Putamen (tissue), 1 donor: Measurements from ENCODE around the gene TEDC1.
"Not testable (repeated sequence)": the region's sequence is repeated elsewhere in the genome, so short reads cannot be mapped to it uniquely, and the experiment has no call there.

ENCODE experiments used
- DNase-seq: peaks from one replicate; pipeline ENCODE4 v3.0.0-alpha.2; 2016; ENCODE audit warnings: low spot score

Gene TEDC1

DNA sequence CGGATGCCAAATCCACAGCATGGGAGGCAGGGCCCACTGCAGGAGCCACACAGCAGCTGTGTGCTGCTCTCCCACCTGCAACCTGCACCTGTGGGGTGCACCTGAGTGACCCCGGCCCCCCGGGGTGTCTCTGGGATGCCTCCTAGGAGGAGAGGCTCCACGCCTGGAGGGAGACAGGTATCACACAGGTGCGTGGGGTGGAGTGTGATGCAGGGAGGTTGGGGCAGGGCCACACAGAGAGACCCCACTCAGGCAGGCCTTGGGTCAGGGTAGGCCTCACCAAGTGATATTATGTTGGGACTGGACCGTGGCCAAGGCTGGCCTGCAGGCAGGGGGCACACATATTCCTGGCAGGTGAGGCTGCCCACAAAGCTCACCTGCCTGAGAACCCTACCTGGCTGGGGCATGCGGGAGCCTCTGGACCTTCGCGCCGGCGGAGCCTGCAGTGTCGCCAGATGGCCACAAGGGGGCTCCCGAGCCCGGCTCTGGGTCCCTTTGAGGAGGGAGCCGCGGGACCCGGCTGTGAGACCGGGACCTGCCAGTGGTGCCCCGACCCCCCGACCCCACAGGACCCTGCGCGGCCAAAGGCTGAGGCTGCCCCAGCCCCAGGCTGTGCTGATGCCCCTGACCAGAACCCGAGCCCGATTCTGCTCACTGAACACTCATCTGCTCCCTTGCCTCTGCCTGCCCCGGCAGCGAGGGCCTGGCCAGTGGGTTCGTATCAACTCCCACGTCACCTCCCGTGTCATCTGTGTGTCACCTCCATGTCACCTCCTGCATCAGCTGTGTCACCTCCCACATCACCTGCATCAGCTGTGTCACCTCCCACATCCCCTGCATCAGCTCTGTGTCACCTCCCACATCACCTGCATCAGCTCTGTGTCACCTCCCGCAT lies 46.8 kb downstream of the TEDC1 start:
- DNase-seq: no peak

- no peak for DNase-seq
Measured at GRCh38 chr14:105538481-105539049, 47.5 kb downstream of the TEDC1 start.

DNA sequence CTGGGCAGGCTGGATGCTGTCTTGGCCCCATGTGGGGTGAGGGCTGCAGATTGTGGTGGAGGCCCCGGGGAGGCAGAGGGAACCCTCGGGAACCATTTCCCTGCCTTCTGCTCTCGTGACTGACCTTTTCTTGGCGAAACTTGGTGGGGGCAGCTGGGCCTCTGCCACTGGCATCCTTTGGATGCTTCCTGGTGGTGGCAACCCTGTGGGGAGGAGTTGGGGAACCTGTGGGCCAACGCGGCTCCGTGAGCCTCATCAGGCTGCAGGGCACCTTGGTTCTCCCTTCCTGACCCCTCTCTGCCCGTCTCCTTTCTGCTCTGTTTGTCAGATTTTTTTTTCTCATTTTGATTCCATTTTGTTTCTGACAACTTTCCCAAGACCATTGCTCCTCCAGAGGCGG lies 49.8 kb downstream of the TEDC1 start:
- DNase-seq: no peak

DNA sequence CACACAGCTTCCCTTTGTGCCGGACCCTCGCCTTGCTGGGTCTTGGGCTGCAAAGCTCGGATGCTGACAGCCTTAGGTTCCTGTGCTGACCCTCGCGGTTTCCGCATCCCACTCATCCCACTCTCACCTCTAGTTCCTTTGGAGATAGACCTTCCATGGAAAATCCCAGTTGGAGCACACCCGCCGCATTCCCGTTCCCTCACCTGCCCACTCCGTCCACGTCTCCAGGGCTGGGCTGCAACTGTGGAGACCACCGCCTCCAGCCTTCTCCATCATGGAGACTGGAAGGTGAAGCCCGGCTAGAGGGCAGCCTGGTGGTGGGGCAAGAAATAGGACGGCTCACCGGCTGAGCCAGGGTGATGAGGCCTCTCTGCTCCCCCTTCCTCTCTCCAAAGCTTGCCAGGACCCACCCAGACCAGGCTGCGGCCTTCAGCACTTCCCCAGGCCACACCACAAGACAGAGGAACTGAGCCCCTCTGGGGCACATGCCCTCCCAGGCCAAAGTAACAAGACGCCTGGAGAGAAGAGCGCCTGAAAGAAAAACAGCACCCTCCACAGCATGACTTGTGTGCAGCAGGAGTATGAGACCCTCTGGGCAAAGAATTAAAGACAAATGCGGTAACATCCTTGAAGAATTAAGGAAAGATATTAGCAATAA lies 50.3 kb downstream of the TEDC1 start:
- DNase-seq: no peak

- not testable (repeated sequence) for DNase-seq
Measured at GRCh38 chr14:105545676-105546075, 54.6 kb downstream of the TEDC1 start.

- not testable (repeated sequence) for DNase-seq
Measured at GRCh38 chr14:105546410-105546809, 55.4 kb downstream of the TEDC1 start.

DNA sequence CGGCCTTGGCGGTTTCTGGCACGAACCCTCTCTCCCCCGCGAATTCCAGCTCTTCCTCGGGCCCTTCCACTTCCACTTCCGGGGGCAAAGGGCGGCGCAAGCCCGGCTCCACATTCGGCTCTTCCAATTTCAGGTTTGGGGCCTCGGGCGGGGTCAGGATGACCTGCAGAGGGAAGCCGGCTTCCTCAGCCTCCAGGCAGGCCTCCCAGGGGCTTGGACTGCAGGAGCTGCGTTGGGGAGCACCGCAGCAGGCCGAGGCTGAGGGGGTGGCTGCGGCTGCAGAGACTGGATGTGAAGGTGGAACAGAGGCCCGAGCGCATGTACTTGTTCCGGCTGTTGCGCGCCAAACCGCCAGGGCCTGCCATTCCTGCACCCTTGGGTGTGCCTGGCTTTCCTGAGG lies 56.0 kb downstream of the TEDC1 start:
- not testable (repeated sequence) for DNase-seq

- DNase-seq: no peak
Measured at GRCh38 chr14:105547741-105548169, 56.7 kb downstream of the TEDC1 start.
